ENCODE data around the gene CDC20B.

The CDC20B gene

GRCh38 chr5:55177078-55177477 lies 4.1 kb upstream of the CDC20B start:
- TF ChIP-seq CTCF (conservative IDR thresholded peaks at IDR 0.05; ENCODE audit: low read length): no peak
- DNase-seq (ENCODE audit: low read depth): no peak
- H3K4me3 ChIP-seq (ENCODE audit: low read length): no peak overlapping the region

- peak overlapping the region; percentile 40 for H3K4me3 ChIP-seq (ENCODE audit: low read length)
Observed at GRCh38 chr5:55176176-55176818, 3.3 kb upstream of the CDC20B start.

GRCh38 chr5:55175781-55176175 lies 2.8 kb upstream of the CDC20B start:
- TF ChIP-seq CTCF (conservative IDR thresholded peaks at IDR 0.05; ENCODE audit: low read length): no peak
- H3K4me3 ChIP-seq (ENCODE audit: low read length): no peak overlapping the region
- DNase-seq (ENCODE audit: low read depth): no peak

More at GRCh38 chr5:55176176-55176818, 3.3 kb upstream of the CDC20B start:
- TF ChIP-seq CTCF (conservative IDR thresholded peaks at IDR 0.05; ENCODE audit: low read length): no peak
- DNase-seq (ENCODE audit: low read depth): no peak

- H3K4me3 ChIP-seq (ENCODE audit: low read length): peak overlapping the region; percentile 60
- no peak for TF ChIP-seq CTCF (conservative IDR thresholded peaks at IDR 0.05; ENCODE audit: low read length)
- DNase-seq (ENCODE audit: low read depth): no peak
Observed at GRCh38 chr5:55173687-55174230, 782 bp upstream of the CDC20B start.

GRCh38 chr5:55172051-55172899 lies 702 bp downstream of the CDC20B start:
- peak; percentile 86 for TF ChIP-seq CTCF (conservative IDR thresholded peaks at IDR 0.05; ENCODE audit: low read length)
- peak overlapping the region; percentile 70 for H3K4me3 ChIP-seq (ENCODE audit: low read length)

GRCh38 chr5:55171471-55171870 lies 1.5 kb downstream of the CDC20B start:
- no peak overlapping the region for H3K4me3 ChIP-seq (ENCODE audit: low read length)
- no peak for DNase-seq (ENCODE audit: low read depth)
- no peak for TF ChIP-seq CTCF (conservative IDR thresholded peaks at IDR 0.05; ENCODE audit: low read length)

More at GRCh38 chr5:55172051-55172899, 702 bp downstream of the CDC20B start:
- peak; percentile 78 for DNase-seq (ENCODE audit: low read depth)

All from AG10803 (cell line).